ENCODE measurements around the gene BRAT1. TPM values are rescaled to one million over a fixed set of nuclear protein-coding genes. Genes with fewer than 3 reads are reported as not detected.

Gene BRAT1
- total and polyA plus RNA-seq, 8 donors, result 16.3 to 119 (median 27.4) TPM

GRCh38 chr7:2587134-2587533, 31.8 kb upstream of the BRAT1 start:
- H3K36me3 ChIP-seq, result peaks cover 34 to 96% (median 87%) of the 10 kb centered on the region in 4 donors
- WGBS, 5 donors, result 85 to 96% (median 92%) methylated on average over 9 of the region's 9 CpGs
- DNase-seq, result no peak
- no peaks in the 10 kb centered on the region for H3K9me3 ChIP-seq
- no peaks in the 10 kb centered on the region for H3K4me1 ChIP-seq
- no peak overlapping the region for H3K4me3 ChIP-seq
- intact Hi-C loops (cut with DNase I; ENCODE audit: low total_unique reads), result no loop called here
- no peak overlapping the region for H3K27ac ChIP-seq
- TF ChIP-seq EP300 (IDR thresholded peaks at IDR 0.05) (no peak), POLR2AphosphoS5 (IDR thresholded peaks at IDR 0.05) (no peak), CTCF (IDR thresholded peaks at IDR 0.05) (no peak), POLR2A (IDR thresholded peaks at IDR 0.05) (no peak)
- no peaks in the 10 kb centered on the region for H3K27me3 ChIP-seq

- peaks cover 34 to 93% (median 82%) of the 10 kb centered on the region in 4 donors for H3K36me3 ChIP-seq
- intact Hi-C loops (cut with DNase I; ENCODE audit: low total_unique reads), result no loop called here
These were observed 31.1 kb upstream of the BRAT1 start for GRCh38 chr7:2586326-2587020.

GRCh38 chr7:2585446-2585845, 30.1 kb upstream of the BRAT1 start:
- Histone ChIP-seq H3K4me1 (no peaks in the 10 kb centered on the region), H3K36me3 (peaks cover 34 to 86% (median 76%) of the 10 kb centered on the region in 4 donors), H3K27me3 (no peaks in the 10 kb centered on the region), H3K9me3 (no peaks in the 10 kb centered on the region), H3K27ac (no peak overlapping the region), H3K4me3 (no peak overlapping the region)
- TF ChIP-seq EP300 (IDR thresholded peaks at IDR 0.05) (no peak), POLR2AphosphoS5 (IDR thresholded peaks at IDR 0.05) (no peak), POLR2A (IDR thresholded peaks at IDR 0.05) (no peak), CTCF (IDR thresholded peaks at IDR 0.05) (no peak)
- intact Hi-C loops (cut with DNase I; ENCODE audit: low total_unique reads), result no loop called here
- 88 to 91% (median 90%) methylated on average over 19 of the region's 19 CpGs for WGBS, 5 donors
- no peak for DNase-seq

More at GRCh38 chr7:2586326-2587020, 31.1 kb upstream of the BRAT1 start:
- H3K27me3 ChIP-seq, result no peaks in the 10 kb centered on the region
- H3K4me3 ChIP-seq, result no peak overlapping the region
- DNase-seq, result no peak
- no peak for TF ChIP-seq CTCF (IDR thresholded peaks at IDR 0.05)
- no peak for TF ChIP-seq EP300 (IDR thresholded peaks at IDR 0.05)
- no peak for TF ChIP-seq POLR2AphosphoS5 (IDR thresholded peaks at IDR 0.05)
- TF ChIP-seq POLR2A (IDR thresholded peaks at IDR 0.05), result no peak
- H3K4me1 ChIP-seq, result no peaks in the 10 kb centered on the region
- WGBS, 5 donors, result 89 to 94% (median 92%) methylated on average over 22 to 24 of the region's 24 CpGs
- no peak overlapping the region for H3K27ac ChIP-seq
- no peaks in the 10 kb centered on the region for H3K9me3 ChIP-seq

GRCh38 chr7:2583798-2584580, 28.7 kb upstream of the BRAT1 start:
- no peak for TF ChIP-seq POLR2AphosphoS5 (IDR thresholded peaks at IDR 0.05)
- no peak for TF ChIP-seq EP300 (IDR thresholded peaks at IDR 0.05)
- no peak for TF ChIP-seq CTCF (IDR thresholded peaks at IDR 0.05)
- no peak for TF ChIP-seq POLR2A (IDR thresholded peaks at IDR 0.05)
- Histone ChIP-seq H3K27me3 (no peaks in the 10 kb centered on the region), H3K36me3 (peaks cover 33 to 86% (median 75%) of the 10 kb centered on the region in 4 donors), H3K4me1 (no peaks in the 10 kb centered on the region), H3K9me3 (no peaks in the 10 kb centered on the region), H3K27ac (no peak overlapping the region), H3K4me3 (no peak overlapping the region)
- DNase-seq, result no peak
- intact Hi-C loops (cut with DNase I; ENCODE audit: low total_unique reads), result no loop called here
- WGBS, 5 donors, result 90 to 95% (median 92%) methylated on average over 18 to 46 of the region's 54 CpGs
